NCI-H2196 treated with DMSO at 0.1 percent for 48 hours (cell line): Measurements from ENCODE around the gene CUBN.

Experiments used
- DNase-seq: peaks from one replicate; lab custom pipeline; 2025; ENCODE audit not compliant: unreplicated experiment; lab: John Stamatoyannopoulos, UW

The CUBN gene

DNA sequence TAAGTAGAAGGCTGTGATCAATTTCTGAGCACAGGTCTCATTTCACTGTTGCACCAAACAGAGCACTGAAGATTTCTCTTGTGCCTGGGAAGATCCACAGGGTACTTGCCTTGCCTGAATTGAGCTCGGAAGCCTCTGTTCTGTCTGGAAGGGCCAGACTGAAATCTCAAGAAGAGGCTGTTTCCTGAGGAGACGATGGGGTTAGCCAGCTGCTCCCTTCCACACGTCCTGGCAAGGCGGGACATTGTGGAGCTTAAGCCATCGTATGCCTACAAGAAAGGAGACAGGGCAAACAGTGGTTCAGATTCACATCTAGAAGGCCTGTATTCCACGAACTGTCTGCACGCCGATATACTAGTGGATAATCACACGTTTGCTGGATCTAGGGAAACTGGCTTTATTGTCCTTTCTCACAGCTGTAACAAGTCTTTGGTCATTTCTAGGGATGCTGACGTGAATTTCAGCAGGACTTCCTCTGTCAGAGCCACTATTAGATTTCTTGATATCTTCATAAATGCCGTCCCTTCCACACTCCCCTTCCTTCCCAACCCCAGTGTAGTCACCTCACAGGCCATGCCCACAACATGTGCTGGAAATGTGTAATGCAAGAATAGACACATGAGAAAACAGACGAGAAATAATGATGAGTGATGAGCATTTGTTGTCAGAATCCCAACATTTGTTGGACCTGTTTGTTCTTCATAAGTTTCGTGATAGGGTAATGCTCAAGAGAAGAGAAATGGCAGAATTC, 175.2 kb downstream of the CUBN start:
- DNase-seq = no peak

GRCh38 chr10:16953270-16953669, 176.3 kb downstream of the CUBN start:
- DNase-seq = no peak

DNA sequence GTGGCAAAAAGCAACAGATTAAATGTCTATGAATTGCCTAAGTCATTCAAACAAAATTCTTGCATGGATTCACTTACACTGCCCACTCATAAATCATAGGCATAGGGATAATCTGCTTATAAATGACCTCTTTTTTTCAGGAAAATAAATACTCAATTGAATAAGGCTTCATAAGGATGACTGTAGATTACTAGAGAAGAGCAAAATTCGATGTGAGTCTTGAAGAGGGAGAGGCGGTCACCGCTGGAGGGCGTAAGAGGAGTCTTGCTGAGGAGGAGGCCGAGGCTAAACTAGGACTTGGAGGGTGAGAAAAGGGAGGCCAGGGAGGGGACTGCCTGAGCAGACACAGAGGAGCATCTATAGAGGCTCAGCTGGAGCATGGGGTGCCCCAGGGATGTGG, 177.0 kb downstream of the CUBN start:
- DNase-seq = no peak

GRCh38 chr10:16952080-16952479, 177.5 kb downstream of the CUBN start:
- DNase-seq = no peak

DNA sequence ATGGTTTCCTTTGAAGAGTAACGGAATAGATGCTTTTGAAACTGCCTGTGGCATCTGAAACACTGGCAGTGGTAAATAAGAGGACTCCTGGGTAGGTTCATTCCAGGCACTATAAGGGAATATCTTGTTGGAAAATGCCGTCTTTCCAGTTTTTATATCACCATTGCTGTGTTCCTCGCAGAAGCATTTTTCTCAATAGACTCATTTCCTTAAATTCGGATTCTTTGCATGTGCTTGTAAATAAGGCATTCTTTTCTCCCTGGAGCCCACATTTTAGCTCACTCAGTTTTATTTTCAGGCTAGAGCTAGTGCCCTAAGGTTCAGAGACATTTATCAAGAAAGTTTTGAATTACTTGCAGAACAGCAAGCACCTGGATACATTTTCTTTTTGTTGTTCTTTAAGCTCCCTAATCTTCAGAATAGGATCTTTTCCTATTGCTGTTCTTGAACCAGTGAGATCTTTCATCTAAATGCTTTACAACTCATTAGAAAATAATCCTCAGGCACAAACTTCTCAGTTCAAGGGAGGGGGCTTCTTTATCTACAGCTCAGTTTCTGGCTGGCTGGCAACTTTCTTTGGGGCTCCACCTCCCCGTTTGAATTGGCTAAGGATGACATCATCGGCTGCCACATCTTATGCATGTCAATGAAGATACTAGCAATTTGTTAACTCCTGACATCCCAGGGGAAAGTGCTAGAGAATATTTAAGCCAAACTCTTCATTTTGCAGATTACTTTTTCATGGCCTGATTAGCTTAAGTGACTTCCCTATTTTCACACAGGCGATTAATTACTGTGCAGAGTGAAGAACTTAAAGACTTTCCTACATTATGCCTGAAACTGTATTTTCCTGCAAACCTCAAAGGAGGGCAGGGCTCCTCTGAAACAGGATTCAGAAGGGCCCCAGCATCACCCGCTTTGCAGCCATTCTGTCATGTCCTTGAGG, 178.7 kb downstream of the CUBN start:
- DNase-seq = no peak

GRCh38 chr10:16949816-16950215, 179.8 kb downstream of the CUBN start:
- DNase-seq = no peak

DNA sequence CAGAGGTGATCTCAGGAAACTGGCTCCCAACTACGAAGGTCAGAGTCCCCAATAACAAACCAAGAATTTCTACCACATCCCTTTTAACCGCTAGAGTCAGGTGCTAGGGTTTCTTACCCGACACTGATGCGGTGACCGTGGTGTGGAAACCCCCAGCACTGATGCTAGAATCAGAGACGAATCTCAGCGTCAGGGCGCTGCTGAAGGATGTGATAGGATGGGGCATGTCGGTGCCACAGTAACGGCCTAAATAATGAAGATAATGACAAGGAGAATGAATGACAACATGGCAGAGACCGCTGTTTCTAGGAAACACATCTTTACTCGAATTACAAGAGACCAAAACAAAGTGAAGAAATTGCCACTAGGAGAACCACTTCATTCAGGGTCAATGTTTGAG, 181.2 kb downstream of the CUBN start:
- DNase-seq = no peak

DNA sequence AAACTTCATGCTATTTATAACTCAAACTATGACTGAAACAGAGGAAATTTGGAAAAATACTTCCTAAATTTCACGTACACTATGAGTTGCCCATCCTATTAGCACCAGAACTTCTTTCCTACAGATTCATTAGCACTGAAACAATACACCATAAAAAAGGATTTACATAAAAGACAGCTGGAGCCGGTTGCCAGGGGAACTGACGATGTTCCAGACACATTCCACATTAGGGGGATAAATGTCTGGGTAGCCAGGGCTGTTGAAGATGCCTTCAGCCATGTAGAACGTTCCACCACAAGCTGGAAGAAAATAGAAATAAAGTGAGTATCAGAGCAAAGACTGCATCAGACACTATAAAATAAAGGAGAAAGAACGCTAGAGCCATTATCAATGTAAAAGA, 182.5 kb downstream of the CUBN start:
- DNase-seq = no peak

DNA sequence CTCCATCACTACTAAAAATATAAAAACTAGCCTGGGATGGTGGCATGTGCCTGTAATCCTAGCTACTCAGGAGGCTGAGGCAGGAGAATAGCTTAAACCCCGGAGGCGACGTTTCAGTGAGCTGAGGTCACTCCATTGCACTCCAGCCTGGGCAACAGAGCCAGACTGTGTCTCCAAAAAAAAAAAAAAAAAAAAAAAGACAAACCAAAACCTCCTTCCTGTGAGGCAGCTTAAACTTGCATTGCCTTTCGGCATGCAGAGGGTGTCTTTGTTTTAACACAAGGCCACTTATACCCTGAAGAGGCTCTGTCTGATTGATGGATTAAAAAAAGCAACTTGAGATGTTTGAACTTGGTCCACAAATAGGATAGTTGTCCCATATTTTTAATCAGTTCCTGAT, 184.0 kb downstream of the CUBN start:
- no peak for DNase-seq

DNA sequence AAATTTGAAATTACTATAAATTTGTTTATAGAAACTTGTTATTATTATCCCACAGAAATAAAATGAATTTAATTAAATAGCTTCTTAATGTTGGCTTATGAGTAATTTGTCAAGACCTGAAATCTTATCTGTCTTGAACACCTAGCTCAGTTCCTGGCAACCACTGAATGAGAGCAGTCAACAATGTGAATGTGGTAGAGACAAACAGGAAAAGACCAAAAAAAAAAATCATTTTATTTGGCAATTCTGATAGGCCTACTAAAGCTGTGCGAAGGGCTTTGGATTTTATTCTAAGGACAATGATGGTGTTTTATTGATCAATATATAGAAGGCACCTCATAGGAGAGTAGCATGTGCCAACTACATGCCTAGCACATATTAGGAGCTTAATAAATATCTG, 184.6 kb downstream of the CUBN start:
- DNase-seq = no peak

GRCh38 chr10:16944402-16944801, 185.2 kb downstream of the CUBN start:
- DNase-seq = no peak

- no peak for DNase-seq
These were observed 186.0 kb downstream of the CUBN start for GRCh38 chr10:16943295-16944285.

DNA sequence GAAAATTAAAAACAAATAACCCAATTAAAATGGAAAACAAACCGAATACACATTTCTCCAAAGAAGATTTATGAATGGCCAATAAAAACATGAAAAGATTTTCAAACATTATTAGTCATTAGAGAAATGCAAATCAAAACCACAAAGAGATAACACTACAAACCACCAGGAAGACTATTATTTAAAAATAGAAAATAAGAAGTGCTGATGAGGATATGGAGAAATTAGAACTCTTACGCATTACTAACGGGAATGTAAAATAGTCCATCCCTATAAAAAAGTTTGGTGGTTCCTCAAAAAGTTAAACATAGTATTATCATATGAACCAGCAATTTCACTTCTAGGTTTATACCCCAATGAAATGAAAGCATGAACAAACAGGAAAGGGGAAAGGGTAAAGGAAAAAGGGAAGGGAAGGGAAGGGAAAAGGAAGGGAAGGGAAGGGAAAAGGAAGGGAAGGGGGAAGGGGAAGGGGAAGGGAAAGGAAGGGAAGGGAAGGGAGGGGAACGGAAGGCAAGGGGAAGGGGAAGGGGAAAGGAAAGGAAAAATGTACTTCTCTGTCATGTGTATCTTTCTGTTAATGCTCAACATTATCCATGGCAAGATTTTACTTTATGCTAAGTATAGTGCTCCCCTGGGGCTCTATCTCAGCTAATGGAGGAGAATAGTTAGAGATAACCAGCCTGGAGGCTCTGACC, 187.1 kb downstream of the CUBN start:
- no peak for DNase-seq

DNA sequence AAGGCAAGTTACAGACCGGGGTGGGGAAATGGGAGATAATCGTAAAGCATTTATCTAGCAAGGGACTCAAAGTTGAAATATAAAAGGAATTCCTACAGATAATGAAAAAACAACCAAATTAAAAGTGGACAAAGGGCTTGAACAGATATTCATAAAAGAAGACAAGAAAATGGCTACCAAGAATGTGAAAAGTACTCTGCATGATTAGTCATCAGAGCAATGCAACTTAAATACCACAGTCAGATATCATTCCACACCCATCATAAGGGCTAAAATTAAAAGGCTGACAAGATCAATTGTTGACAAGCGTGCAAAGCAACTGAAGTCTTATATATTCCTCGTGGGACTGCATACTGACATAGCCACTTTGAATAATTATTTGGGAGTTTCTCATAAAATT, 187.7 kb downstream of the CUBN start:
- no peak for DNase-seq

DNA sequence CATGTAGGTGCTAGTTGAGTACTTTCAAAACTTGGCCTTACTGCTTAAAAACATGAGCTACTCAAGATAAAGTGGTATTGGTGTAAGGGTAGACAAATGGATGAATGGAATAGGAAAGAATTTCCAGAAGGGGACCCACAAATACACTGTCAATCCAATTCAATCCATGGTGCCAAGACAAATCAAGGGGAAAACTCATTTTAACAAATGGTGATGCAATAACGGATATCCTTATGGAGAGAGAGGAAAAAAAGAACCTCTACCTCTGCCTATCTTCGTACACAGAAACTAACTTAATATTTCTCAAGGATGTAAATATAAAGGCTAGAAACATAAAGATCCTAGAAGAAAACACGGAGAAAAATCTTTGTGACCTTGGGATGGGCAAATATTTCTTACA, 188.5 kb downstream of the CUBN start:
- no peak for DNase-seq

GRCh38 chr10:16938952-16939351, 190.7 kb downstream of the CUBN start:
- no peak for DNase-seq

GRCh38 chr10:16934461-16934860, 195.2 kb downstream of the CUBN start:
- no peak for DNase-seq

- no peak for DNase-seq
These were observed 195.8 kb downstream of the CUBN start for GRCh38 chr10:16933783-16934182.

- no peak for DNase-seq
These were observed 197.7 kb downstream of the CUBN start for GRCh38 chr10:16931930-16932329.

- DNase-seq = no peak
These were observed 199.1 kb downstream of the CUBN start for GRCh38 chr10:16930540-16930939.
